NCI-H1105 treated with DMSO at 0.1 percent for 48 hours (cell line): ENCODE data around the gene NEUROD2.

Experiments used
- DNase-seq: peaks from one replicate; lab custom pipeline; 2025; lab: John Stamatoyannopoulos, UW

NEUROD2 gene

DNA sequence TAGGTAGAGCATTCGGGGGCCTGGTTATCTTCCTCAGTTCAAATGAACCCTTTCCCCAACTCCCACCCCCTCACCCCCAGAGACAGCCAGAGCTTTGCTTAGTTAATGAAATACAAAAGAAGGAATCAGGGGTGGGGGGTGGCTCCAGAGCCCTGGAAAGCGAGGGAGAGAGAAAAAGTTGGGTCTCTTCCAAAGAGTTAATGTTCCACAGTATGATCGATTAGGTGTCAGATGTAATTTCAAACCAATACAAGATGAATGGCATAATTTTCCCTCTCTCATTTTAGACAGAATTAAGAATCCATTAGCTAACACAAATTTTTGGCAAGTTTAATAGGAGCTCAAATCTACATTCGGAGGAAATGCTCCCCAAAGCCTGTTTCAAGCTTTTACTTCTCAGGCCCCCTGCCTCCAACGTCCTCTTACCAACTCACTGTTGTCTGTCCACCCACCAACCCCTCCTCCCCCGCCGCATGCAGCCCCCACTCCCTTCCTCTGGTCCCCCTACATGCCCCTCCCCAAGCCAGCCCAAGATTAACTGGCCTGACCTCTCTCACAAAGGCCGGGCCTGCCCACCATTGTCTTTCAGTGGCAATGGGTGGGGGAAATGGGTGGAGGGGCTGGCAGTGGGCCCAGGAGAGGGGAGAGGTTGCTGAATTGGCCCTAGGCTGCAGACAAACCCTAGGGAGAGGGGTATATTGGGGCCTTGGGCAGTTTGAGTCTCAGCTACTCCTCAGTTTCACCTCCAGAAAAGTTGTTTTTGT is 28.2 kb downstream of the NEUROD2 start:
- peak; percentile 26 for DNase-seq

DNA sequence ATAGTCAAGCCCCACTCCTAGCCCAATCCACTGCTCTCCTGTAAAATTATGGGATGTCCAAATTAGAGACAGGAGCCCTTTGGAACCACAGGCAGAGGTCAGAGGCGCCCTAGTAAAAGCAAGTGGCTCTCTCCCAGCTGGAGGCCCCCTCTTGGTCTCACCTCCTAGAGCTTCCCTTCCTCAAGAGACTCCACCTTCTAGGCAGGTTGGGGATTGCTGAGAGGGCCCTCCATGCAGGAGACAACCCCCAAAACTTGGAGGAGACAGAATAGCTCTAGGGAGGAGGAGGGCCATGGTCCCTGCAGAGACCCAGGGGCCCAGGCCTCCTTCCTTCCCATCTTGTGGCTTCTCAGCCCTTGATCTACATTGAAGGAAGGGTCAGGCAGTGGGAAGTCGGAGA is 29.4 kb downstream of the NEUROD2 start:
- DNase-seq, result no peak

DNA sequence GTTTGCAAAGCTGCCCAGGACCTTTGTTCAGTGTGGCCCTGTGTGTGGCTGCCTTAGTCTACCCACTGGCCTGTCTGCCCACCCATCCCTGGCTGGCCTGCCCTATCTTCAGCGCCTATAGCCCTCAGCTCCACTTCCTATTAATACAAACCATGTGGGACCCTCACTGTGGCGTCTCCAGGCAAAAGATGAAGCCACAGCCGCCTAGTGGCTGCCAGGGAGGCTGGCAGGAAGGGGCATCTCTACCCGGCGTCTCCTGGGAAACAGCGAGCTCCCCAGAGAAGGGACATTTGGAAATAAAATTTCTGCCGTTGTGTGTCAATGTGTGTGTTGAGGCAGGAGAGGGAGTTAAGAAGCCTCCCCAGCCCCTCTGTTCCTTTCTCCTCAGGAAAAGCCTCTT is 31.5 kb downstream of the NEUROD2 start:
- no peak for DNase-seq

DNA sequence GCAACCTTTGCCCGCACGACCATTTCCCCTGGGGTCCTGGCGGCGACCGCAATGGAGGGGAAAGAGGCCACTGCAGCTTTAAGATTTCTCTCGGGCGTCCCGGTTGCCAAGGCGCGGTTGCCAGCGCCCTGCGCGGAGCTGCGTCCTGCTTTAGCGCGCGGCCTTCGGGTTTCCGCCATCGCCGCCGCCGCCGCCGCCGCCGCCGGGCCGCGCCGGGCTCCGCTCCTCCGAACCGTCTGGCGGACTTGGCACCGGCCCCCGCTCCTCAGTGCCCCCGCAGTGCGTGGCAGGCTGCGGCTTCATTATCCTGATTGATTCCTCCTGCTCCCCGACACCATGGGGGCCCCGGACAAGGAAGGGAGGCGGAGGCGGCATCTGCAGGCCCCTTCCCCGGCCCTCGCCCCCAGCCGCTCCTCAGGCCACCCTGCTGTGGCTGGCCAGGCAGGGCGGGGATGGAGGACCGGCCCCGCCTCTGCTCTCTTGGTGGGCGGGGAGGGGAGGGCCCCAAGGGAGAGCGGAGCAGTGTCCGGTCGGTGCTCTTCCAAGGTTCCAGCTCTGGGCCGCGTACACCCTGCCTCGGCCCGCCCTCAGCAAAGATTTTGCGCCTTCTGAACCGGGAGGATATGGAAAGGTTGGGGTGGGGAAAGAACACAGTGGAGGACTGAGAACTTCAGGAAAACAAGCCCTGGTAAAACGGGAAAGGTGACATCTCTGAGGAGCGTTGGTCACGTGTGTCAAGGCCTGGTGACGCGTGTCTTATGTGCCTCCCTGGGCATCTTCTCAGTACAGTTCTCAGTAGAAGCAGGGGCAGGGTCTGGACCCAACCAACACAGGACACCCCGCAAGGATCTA is 34.0 kb downstream of the NEUROD2 start:
- peak; percentile 24 for DNase-seq

DNA sequence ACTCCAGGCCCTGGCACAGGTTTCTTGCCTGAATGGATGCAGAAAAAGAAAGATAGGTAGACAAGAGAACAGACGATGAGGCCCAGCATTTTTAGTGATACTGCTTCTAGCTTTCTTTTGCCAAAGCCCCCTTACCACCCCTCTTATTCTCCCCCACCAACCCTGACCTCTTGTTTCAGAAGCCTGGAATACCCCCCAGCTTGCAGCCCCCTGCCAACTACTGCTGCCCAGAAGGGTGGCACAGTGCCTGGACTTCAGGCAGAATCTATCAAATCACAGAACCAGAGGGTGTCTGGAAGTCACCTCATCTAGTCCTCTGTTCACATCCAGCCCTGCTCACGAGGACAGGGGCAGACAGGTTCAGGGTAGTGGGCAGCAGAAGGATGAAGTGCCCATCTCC is 35.6 kb downstream of the NEUROD2 start:
- DNase-seq, result no peak

DNA sequence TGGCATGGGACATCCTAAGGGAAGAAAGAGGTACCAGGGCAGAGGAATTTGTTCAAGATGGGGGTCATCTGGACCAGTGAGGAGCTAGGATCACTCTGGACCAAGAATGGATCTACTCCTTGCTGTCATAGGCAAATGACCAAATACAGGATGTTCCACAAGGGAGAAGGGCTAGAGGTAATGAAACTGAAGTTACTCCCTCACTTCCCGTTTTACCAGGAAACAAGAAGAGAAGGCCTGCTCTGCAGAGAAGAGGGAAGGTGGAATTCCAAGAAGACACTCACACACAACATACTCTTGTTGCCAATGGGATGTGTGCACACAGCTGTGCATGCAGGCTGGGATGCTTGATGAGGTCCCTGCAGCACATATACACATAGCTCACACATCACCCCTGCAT is 38.6 kb downstream of the NEUROD2 start:
- DNase-seq, result no peak

DNA sequence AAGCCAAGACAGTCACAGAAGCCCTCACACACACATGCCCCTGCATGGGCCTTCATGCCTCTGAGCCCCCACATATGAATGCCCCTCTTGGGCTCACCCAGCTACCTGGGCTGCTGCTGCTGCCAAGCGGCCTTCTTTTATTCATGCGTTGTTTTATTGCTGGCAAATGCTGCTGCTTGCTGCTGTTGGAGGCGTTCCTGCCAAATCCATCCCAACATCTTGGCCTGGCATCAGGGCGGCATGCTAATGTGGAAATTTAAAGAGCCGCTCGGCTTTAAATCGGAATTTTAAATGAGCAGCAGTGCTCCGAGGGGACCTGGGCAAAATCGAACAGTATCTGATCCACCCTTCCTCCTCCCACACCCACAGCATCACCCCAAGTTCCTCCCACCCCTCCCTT is 39.0 kb downstream of the NEUROD2 start:
- no peak for DNase-seq

DNA sequence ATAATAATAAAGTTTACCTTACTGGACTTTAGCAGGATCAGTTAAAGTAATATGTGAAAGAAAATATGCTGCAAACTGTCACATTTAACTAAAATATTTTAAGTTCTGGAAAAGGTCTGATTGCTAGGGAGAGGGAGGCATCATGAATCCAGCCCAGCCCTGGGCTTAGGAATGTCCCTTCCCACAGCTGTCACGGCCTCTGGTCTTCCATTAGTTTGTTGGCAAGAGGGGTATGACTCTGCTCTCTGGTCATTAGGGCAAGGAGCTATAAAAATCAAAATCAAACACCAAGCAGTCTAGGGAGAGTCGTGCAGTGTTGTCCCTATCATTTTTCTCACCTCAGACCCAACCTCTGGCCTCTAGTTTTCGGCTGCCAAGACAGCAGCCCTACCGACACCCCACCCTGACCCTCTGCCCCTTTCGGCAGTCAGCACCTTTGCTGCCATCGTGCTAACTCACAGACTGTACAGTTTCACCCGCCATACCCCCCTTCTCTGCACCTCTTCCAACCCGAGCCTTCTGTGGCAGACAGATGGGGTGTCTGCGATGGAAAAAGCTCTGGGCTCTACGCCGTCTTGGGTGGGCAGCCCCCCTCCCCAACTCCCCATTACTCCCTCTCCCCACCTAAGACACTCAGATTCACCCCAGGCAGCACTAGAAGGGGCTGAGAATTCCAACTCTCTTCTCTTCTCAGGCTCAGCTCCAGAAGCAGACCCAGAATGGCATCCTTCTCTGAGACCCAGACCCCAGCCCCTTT is 41.4 kb downstream of the NEUROD2 start:
- DNase-seq, result no peak

DNA sequence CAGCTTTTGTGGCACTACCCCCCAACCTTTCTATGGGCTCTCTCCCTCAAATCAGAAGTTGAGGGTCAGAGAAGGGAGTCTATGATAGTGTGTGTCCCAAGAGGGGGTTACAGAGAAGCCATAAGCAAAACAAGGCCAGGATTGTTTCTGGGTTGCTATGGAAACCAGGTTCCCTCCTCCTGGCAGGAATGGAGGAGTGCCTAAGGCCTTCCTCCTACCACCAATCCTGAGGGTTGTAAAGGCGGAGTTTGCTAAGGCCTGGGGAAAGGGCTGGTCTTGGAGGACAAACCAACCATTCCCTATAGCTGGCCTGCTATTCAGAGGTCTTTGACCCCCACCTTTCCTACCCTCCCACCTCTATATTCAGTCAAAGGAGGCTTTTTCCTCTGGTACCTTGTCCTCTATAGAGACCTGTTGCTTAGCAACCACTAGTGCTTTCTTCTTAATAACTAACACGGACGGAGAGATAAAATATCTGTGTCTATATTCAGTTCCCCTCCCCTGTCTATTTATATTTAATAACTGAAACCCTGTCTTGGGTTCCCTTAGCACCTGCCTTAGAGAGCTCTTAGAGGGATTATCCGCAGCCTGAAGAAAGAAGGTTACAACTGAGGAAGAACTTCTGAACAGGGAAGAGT is 43.4 kb downstream of the NEUROD2 start:
- DNase-seq, result peak; percentile 70

DNA sequence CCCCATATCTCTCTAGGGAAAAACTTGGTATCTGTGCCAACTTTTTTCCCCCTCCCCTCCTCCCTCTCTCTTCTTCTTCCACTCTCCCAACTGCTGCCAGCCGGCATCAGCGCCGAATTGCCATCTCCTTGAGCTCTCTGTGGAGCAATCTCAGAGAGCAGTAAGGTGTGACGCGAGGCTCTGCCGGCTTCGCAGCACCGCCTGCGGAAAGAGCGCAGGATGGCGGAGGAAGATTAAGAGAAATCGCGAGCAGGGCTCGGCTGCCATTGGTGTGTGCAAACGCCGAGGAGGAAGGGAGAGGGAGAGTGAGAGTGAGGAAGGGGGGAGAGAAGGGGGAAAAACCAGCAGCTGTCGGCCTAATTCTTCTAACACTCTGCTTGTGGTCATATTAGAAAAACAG is 44.2 kb downstream of the NEUROD2 start:
- peak; percentile 61 for DNase-seq

DNA sequence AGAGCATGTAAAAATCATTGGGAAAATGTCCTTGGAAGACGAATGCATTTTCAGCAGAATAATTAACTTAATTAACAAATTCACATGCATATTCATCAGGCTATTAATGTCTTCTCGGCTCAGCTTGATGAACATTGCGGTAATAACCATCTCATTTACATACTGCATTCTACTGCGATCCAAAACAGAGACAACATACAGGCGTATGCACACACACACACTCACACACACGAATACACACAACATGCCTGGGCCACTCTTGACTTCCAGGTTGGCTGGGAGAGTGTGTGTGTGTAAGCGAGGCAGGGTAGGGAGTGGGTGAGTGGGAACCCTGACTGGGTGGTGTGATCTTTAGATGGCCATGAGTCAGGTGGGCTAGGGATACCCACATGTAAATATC is 44.7 kb downstream of the NEUROD2 start:
- no peak for DNase-seq

DNA sequence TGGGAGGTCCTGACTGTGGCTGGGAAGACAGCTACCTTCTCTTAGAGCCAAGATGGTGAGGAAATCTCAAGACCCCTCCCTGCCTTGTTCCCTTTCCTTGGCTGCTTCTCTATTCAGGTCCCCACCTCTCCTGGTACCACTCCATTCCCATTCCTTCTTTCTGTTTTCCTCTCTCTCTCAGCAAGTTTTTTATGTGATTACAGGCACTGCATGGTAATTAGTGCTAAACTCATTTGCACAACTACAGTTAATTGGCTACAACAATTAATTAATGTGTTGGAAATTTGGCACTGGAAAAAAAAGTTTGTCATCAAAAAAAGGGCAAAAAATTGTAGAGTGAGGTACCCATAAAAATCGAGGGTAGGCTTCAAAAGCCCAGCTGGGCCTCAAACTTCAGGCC is 45.3 kb downstream of the NEUROD2 start:
- no peak for DNase-seq

DNA sequence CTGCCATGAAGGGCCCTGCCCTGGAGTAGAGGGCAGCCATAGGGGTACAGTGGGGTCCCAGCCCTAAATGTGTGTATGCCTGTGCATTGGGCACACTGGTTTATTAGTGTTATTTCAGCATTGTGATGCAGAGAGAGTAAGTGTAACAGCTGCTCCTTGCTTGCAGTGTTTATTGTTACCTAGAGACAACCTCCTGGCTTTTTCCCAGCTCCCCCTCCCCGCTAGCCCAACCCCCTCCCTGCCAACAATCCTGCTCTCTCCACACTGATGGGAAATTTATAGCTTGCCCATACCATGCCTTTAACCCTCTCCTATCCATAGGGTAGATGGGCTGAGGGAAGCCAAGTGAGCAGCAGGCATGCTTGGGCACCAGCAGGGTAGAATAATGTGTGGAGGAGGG is 51.3 kb downstream of the NEUROD2 start:
- no peak for DNase-seq

DNA sequence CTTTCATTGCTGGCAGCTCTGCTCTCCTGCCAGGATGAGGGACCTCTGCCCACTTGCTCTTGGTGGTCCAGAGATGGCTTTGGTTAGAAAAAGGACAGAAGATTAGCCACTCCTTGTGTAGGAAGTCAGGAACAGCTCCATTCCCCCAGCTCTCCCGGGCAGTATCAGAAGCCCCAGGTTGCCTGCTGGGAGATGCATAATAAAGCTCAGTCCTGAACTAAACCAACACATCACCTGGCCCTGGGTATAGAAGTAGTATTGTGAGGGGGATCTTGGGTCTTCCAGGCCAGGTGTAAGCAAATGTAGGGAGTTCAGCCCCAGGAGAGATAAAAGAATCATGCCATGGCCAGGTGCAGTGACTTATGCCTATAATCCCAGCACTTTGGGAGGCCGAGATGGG is 52.4 kb downstream of the NEUROD2 start:
- no peak for DNase-seq
